Activated CD4-positive, CD25-positive, alpha-beta regulatory T cell treated with anti-CD3 and anti-CD28 coated beads, Interleukin-2, amount 50 U/mL, for 16 hours (primary cell): ENCODE results near the gene LPAR5.

ENCODE experiments used
- DNase-seq: peaks from one replicate; pipeline ENCODE4 v3.0.0-alpha.2; 2020; ENCODE audit warnings: low read depth, low spot score

The LPAR5 gene

GRCh38 chr12:6635856-6636531 is at the start of gene LPAR5:
Gene LPAR5, minus strand, starts transcription at chr12:6635959. Its CDS starts 14,711 bp downstream, at chr12:6621248.
- DNase-seq: no peak

GRCh38 chr12:6684609-6685008 is 48.9 kb upstream of the LPAR5 start:
- peak; percentile 16 for DNase-seq

GRCh38 chr12:6676962-6677361 is 41.2 kb upstream of the LPAR5 start:
- no peak for DNase-seq

GRCh38 chr12:6672143-6672542 is 36.4 kb upstream of the LPAR5 start:
- no peak for DNase-seq

GRCh38 chr12:6667559-6668210 is 31.9 kb upstream of the LPAR5 start:
- no peak for DNase-seq

GRCh38 chr12:6666211-6666610 is 30.5 kb upstream of the LPAR5 start:
- DNase-seq: no peak

- no peak for DNase-seq
Observed at GRCh38 chr12:6664902-6665301, 29.1 kb upstream of the LPAR5 start.

- DNase-seq: peak; percentile 94
Observed at GRCh38 chr12:6662906-6663742, 27.4 kb upstream of the LPAR5 start, which contains the start of gene ING4. Gene ING4, minus strand, starts transcription at chr12:6663119. Its CDS starts 18 bp downstream, at chr12:6663101.

GRCh38 chr12:6662602-6662905 is 26.8 kb upstream of the LPAR5 start:
- DNase-seq: no peak

GRCh38 chr12:6653987-6654386 is 18.2 kb upstream of the LPAR5 start:
- DNase-seq: no peak

GRCh38 chr12:6653342-6653741 is 17.6 kb upstream of the LPAR5 start:
- no peak for DNase-seq

- DNase-seq: no peak
Observed at GRCh38 chr12:6652391-6652790, 16.6 kb upstream of the LPAR5 start.

GRCh38 chr12:6650832-6651231 is 15.1 kb upstream of the LPAR5 start:
- no peak for DNase-seq

GRCh38 chr12:6647083-6647604 is 11.4 kb upstream of the LPAR5 start, which contains the start of gene ACRBP:
Gene ACRBP, minus strand, starts transcription at chr12:6647432. Its CDS starts 66 bp downstream, at chr12:6647366.
- DNase-seq: no peak

GRCh38 chr12:6646276-6647082 is 10.7 kb upstream of the LPAR5 start:
- no peak for DNase-seq

GRCh38 chr12:6644903-6645302 is 9.1 kb upstream of the LPAR5 start:
- no peak for DNase-seq

GRCh38 chr12:6644257-6644596 is 8.5 kb upstream of the LPAR5 start:
- no peak for DNase-seq

GRCh38 chr12:6643569-6644256 is 8.0 kb upstream of the LPAR5 start:
- DNase-seq: no peak

- DNase-seq: no peak
Observed at GRCh38 chr12:6641131-6641530, 5.4 kb upstream of the LPAR5 start.

- DNase-seq: no peak
Observed at GRCh38 chr12:6640497-6640896, 4.7 kb upstream of the LPAR5 start.
